ENCODE data around the gene PCDHB7. TPM values are rescaled to one million over a fixed set of nuclear protein-coding genes. Genes with fewer than 3 reads are reported as not detected.
"Not testable (repeated sequence)": the region's sequence is repeated elsewhere in the genome, so short reads cannot be mapped to it uniquely, and the experiment has no call there.

PCDHB7 gene
- total and polyA plus RNA-seq, 12 donors = 0.32 to 2.9 (median 1.1) TPM

- WGBS, 4 donors = 28 to 46% (median 39%) methylated on average over 35 to 79 of the region's 79 CpGs
- H3K27ac ChIP-seq; H3K27me3 ChIP-seq; DNase-seq; H3K4me3 ChIP-seq; H3K4me1 ChIP-seq (replicated peaks in 1 of 2); intact Hi-C loops (cut with DNase I); H3K36me3 ChIP-seq (replicated peaks in 1 of 2): not testable (repeated sequence)
- H3K9me3 ChIP-seq (replicated peaks in 1 of 3) = peaks cover 0 to 12% (median 5%) of the 10 kb centered on the region in 3 donors
Measured at GRCh38 chr5:141174291-141175104, 2.1 kb downstream of the PCDHB7 start.

- no peak overlapping the region for H3K4me3 ChIP-seq
- WGBS, 4 donors = 47 to 60% (median 57%) methylated on average over 1 of the region's 1 CpG
- DNase-seq = no peak
- intact Hi-C loops (cut with DNase I) = no loop called here
- no peaks in the 10 kb centered on the region for H3K36me3 ChIP-seq (replicated peaks in 1 of 2)
- TF ChIP-seq CTCF (IDR thresholded peaks at IDR 0.05) (no peak), POLR2A (IDR thresholded peaks at IDR 0.05) (no peak)
- H3K9me3 ChIP-seq (replicated peaks in 1 of 3) = peaks cover 0 to 12% (median 5%) of the 10 kb centered on the region in 3 donors
- peaks cover 9% of the 10 kb centered on the region for H3K27me3 ChIP-seq
- no peak overlapping the region for H3K27ac ChIP-seq
- H3K4me1 ChIP-seq (replicated peaks in 1 of 2) = no peaks in the 10 kb centered on the region
Measured at GRCh38 chr5:141175933-141176332, 3.5 kb downstream of the PCDHB7 start.

GRCh38 chr5:141177577-141178191 lies 5.2 kb downstream of the PCDHB7 start, which contains the start of gene PCDHB8:
PCDHB8 (plus strand) TSS chr5:141177790; CDS start chr5:141178035, 245 bp downstream.
- intact Hi-C loops (cut with DNase I); H3K4me1 ChIP-seq (replicated peaks in 1 of 2); DNase-seq; H3K27me3 ChIP-seq; H3K27ac ChIP-seq; H3K4me3 ChIP-seq; H3K36me3 ChIP-seq (replicated peaks in 1 of 2): not testable (repeated sequence)
- WGBS, 4 donors = 22 to 35% (median 27%) methylated on average over 13 to 18 of the region's 18 CpGs
- peaks cover 0 to 12% (median 5%) of the 10 kb centered on the region in 3 donors for H3K9me3 ChIP-seq (replicated peaks in 1 of 3)

GRCh38 chr5:141179371-141179770 lies 6.9 kb downstream of the PCDHB7 start:
- H3K36me3 ChIP-seq (replicated peaks in 1 of 2); intact Hi-C loops (cut with DNase I); H3K27ac ChIP-seq; H3K27me3 ChIP-seq; H3K4me1 ChIP-seq (replicated peaks in 1 of 2); DNase-seq; H3K4me3 ChIP-seq: not testable (repeated sequence)
- H3K9me3 ChIP-seq (replicated peaks in 1 of 3) = peaks cover 0 to 12% (median 5%) of the 10 kb centered on the region in 3 donors
- 22 to 59% (median 39%) methylated on average over 16 to 35 of the region's 39 CpGs for WGBS, 4 donors

- H3K4me1 ChIP-seq (replicated peaks in 1 of 2); intact Hi-C loops (cut with DNase I); H3K4me3 ChIP-seq; DNase-seq; H3K36me3 ChIP-seq (replicated peaks in 1 of 2); H3K27me3 ChIP-seq; H3K27ac ChIP-seq: not testable (repeated sequence)
- H3K9me3 ChIP-seq (replicated peaks in 1 of 3) = peaks cover 0 to 12% (median 5%) of the 10 kb centered on the region in 3 donors
- 20 to 62% (median 25%) methylated on average over 13 to 32 of the region's 32 CpGs; no CpG with 5 or more reads in 1 of the 4 donors for WGBS, 4 donors
Measured at GRCh38 chr5:141179876-141180275, 7.4 kb downstream of the PCDHB7 start.

- H3K9me3 ChIP-seq (replicated peaks in 1 of 3) = peaks cover 0 to 12% (median under 1%) of the 10 kb centered on the region in 3 donors
- no peak overlapping the region for H3K4me3 ChIP-seq
- DNase-seq = no peak
- intact Hi-C loops (cut with DNase I) = no loop called here
- H3K4me1 ChIP-seq (replicated peaks in 1 of 2) = no peaks in the 10 kb centered on the region
- no peaks in the 10 kb centered on the region for H3K36me3 ChIP-seq (replicated peaks in 1 of 2)
- peaks cover 5% of the 10 kb centered on the region for H3K27me3 ChIP-seq
- no peak for TF ChIP-seq CTCF (IDR thresholded peaks at IDR 0.05)
- no peak for TF ChIP-seq POLR2A (IDR thresholded peaks at IDR 0.05)
- WGBS, 4 donors = 13 to 43% (median 35%) methylated on average over 1 of the region's 1 CpG
- H3K27ac ChIP-seq = no peak overlapping the region
Measured at GRCh38 chr5:141180313-141180712, 7.9 kb downstream of the PCDHB7 start.

All from adrenal gland (tissue), 12 donors.